GM23338 (cell line): ENCODE results near the gene CATSPERE. TPM values are rescaled to one million over a fixed set of nuclear protein-coding genes. Genes with fewer than 3 reads are reported as not detected.

Experiments used
- ATAC-seq: fragments of 200-7000 bp; cut with Tn5 transposase; 3 replicates; pipeline ENCODE4 v1.9.1; 2020
- DNase-seq: peaks from one replicate; pipeline ENCODE4 v3.0.0-alpha.2; 2015; ENCODE audit warnings: low spot score
- H2AFZ ChIP-seq: fragments of 200-600 bp; sonication (generic); 2 replicates; pipeline ENCODE4 v1.8.0; 2016; ENCODE audit warnings: antibody characterized with exemption, mild to moderate bottlenecking, moderate library complexity
- H3F3A ChIP-seq: fragments of 200-600 bp; sonication (generic); replicated peaks from 2 replicates; pipeline ENCODE4 v1.8.0; 2017; ENCODE audit warnings: antibody characterized with exemption, mixed run types, low read depth
- H3K27ac ChIP-seq: fragments of 200-600 bp; sonication (generic); 2 replicates; pipeline ENCODE4 v1.6.1; 2016; ENCODE audit warnings: low read depth
- H3K27me3 ChIP-seq: fragments of 200-600 bp; sonication (generic); 2 replicates; pipeline ENCODE4 v1.8.0; 2016; ENCODE audit warnings: mild to moderate bottlenecking, mixed run types, moderate library complexity; ENCODE audit not compliant: insufficient read depth
- H3K36me3 ChIP-seq: fragments of 200-600 bp; sonication (generic); 2 replicates; pipeline ENCODE4 v1.8.0; 2016; ENCODE audit warnings: mild to moderate bottlenecking; ENCODE audit not compliant: insufficient read depth
- H3K4me1 ChIP-seq: fragments of 200-600 bp; sonication (generic); 2 replicates; pipeline ENCODE4 v1.8.0; 2016; ENCODE audit warnings: mild to moderate bottlenecking, moderate library complexity; ENCODE audit not compliant: insufficient read depth
- H3K4me2 ChIP-seq: fragments of 200-600 bp; sonication (generic); 2 replicates; pipeline ENCODE4 v1.7.1; 2017; ENCODE audit warnings: mixed run types
- H3K4me3 ChIP-seq: fragments of 200-600 bp; sonication (generic); 2 replicates; pipeline ENCODE4 v1.6.1; 2016; ENCODE audit warnings: mixed run types
- H3K79me2 ChIP-seq: fragments of 200-600 bp; sonication (generic); replicated peaks from 2 replicates; pipeline ENCODE4 v1.8.0; 2017; ENCODE audit warnings: mild to moderate bottlenecking; ENCODE audit not compliant: insufficient read depth
- H3K9me2 ChIP-seq: fragments of 200-600 bp; sonication (generic); 2 replicates; pipeline ENCODE4 v1.8.0; 2017; ENCODE audit not compliant: insufficient read depth
- H4K20me1 ChIP-seq: fragments of 200-600 bp; sonication (generic); replicated peaks from 2 replicates; pipeline ENCODE4 v1.8.0; 2017; ENCODE audit warnings: mild to moderate bottlenecking; ENCODE audit not compliant: insufficient read depth
- H3K27ac Mint-ChIP-seq: 2 replicates; pipeline ENCODE4 v1.8.0; 2020; ENCODE audit warnings: inconsistent platforms, mild to moderate bottlenecking, moderate library complexity, mixed read lengths
- H3K27me3 Mint-ChIP-seq: 3 replicates; pipeline ENCODE4 v1.8.0; 2022; ENCODE audit warnings: low read depth, mild to moderate bottlenecking, moderate library complexity, mixed read lengths, inconsistent platforms; ENCODE audit not compliant: insufficient read depth, poor library complexity
- H3K36me3 Mint-ChIP-seq: 3 replicates; pipeline ENCODE4 v1.8.0; 2021; ENCODE audit warnings: low read depth, mild to moderate bottlenecking, inconsistent platforms, moderate library complexity, mixed read lengths
- H3K4me1 Mint-ChIP-seq: 3 replicates; pipeline ENCODE4 v1.8.0; 2020; ENCODE audit warnings: mild to moderate bottlenecking, inconsistent platforms, mixed read lengths
- H3K4me3 Mint-ChIP-seq: 3 replicates; pipeline ENCODE4 v1.8.0; 2021; ENCODE audit warnings: moderate library complexity, mild to moderate bottlenecking, inconsistent platforms, mixed read lengths
- H3K9me3 Mint-ChIP-seq: 3 replicates; pipeline ENCODE4 v1.8.0; 2020; ENCODE audit warnings: moderate library complexity, mild to moderate bottlenecking, inconsistent platforms, mixed read lengths
- CREB1 ChIP-seq: fragments of 250-450 bp; sonication (Bioruptor Pico); IDR thresholded peaks from 2 replicates; pipeline ENCODE4 v1.5.0; 2020; ENCODE audit warnings: low read depth, mild to moderate bottlenecking, moderate library complexity
- EZH2 ChIP-seq: fragments of 200-600 bp; sonication (generic); IDR thresholded peaks from one replicate; pipeline ENCODE4 v1.8.0; 2017; ENCODE audit warnings: antibody characterized with exemption, mild to moderate bottlenecking, low read depth; ENCODE audit not compliant: unreplicated experiment
- EZH2phosphoT487 ChIP-seq: fragments of 200-600 bp; sonication (generic); IDR thresholded peaks from one replicate; pipeline ENCODE4 v1.8.1; 2018; ENCODE audit warnings: antibody characterized with exemption; ENCODE audit not compliant: unreplicated experiment
- JUNB ChIP-seq: IDR thresholded peaks from one replicate; pipeline ENCODE4 v1.6.1; 2016; ENCODE audit warnings: antibody characterized with exemption; ENCODE audit not compliant: unreplicated experiment
- NANOG ChIP-seq: IDR thresholded peaks from 2 replicates; pipeline ENCODE4 v1.6.1; 2016; ENCODE audit warnings: antibody characterized with exemption, borderline replicate concordance
- POLR2AphosphoS5 ChIP-seq: IDR thresholded peaks from 2 replicates; pipeline ENCODE4 v1.6.1; 2016; ENCODE audit warnings: antibody characterized with exemption, low read depth
- STAT1 ChIP-seq: IDR thresholded peaks from one replicate; pipeline ENCODE4 v1.6.1; 2016; ENCODE audit warnings: antibody characterized with exemption; ENCODE audit not compliant: unreplicated experiment
- ZNF114 ChIP-seq: fragments of 250-450 bp; sonication (Bioruptor Pico); IDR thresholded peaks from 2 replicates; pipeline ENCODE4 v1.5.0; 2020; ENCODE audit warnings: mild to moderate bottlenecking, moderate library complexity
- ZNF331 ChIP-seq: fragments of 250-450 bp; sonication (Bioruptor Pico); IDR thresholded peaks from 2 replicates; pipeline ENCODE4 v1.5.0; 2020; ENCODE audit warnings: low read depth, mild to moderate bottlenecking, moderate library complexity
- polyA plus RNA-seq: library from polyadenylated mRNA; unstranded; fragments of >200 nt; fragmentation: Nextera tagmentation; extraction: Ambion mirVana; gene quantifications from 2 replicates; pipeline ENCODE4 v1.2.1, GENCODE V29; 2016
- total RNA-seq: library from RNA; depleted of rRNA; stranded (reverse); fragments of >200 nt; shearing (Covaris generic); gene quantifications from 2 replicates; pipeline ENCODE4 v1.2.3, GENCODE V29; 2014
- TF ChIP-seq, protein P1 (sequence below): IDR thresholded peaks from one replicate; pipeline ENCODE4 v1.6.1; 2018; ENCODE audit warnings: antibody characterized with exemption; ENCODE audit not compliant: unreplicated experiment
- TF ChIP-seq, protein P2 (sequence below): fragments of 250-450 bp; sonication (Bioruptor Pico); IDR thresholded peaks from 2 replicates; pipeline ENCODE4 v1.5.0; 2020; ENCODE audit warnings: mild to moderate bottlenecking, moderate library complexity
- TF ChIP-seq, protein P3 (sequence below), 2 experiments: fragments of 200-600 bp in 1 of 2; sonication (generic) in 1 of 2; conservative IDR thresholded peaks; 2 replicates each; pipeline versions ENCODE4 v1.5.1 to v1.6.1; 2016 to 2017; ENCODE audit warnings: antibody characterized with exemption in 2 of 2, low read depth in 2 of 2, mild to moderate bottlenecking in 2 of 2, moderate library complexity in 1 of 2
- TF ChIP-seq, protein P4 (sequence below): IDR thresholded peaks from 2 replicates; pipeline ENCODE4 v1.6.1; 2016; ENCODE audit warnings: antibody characterized with exemption

CATSPERE gene
- total and polyA plus RNA-seq, 2 experiments from 2014 or later: 0.70 TPM; not detected in 1

DNA sequence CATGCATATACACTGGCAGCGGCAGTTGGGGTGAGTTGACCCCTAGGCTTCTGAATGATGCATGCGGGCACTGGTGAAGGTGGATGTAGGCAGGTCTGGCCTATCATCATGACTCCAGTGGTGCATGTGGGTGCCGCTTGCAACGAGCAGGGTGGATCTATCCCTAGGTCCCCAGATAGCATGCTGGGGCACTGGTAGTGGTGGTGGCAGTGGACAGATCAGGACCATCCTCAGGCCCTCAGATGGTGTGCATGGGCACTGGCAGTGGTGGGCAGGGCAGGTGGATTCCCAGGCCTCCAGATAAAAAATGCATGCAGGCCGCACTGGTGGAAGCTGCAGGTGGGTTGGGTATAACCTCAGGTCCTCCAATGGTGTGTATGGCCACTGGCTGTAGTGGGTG, 52.4 kb downstream of the CATSPERE start:
- ATAC-seq: no peak
- Histone ChIP-seq H3K4me3 (no peak overlapping the region), H3K79me2 (no peaks in the 10 kb centered on the region), H3K4me2 (no peak overlapping the region), H3K36me3 (no peaks in the 10 kb centered on the region), H3K4me1 (no peaks in the 10 kb centered on the region), H3K27me3 (no peaks in the 10 kb centered on the region), H4K20me1 (no peaks in the 10 kb centered on the region), H3F3A (no peaks in the 10 kb centered on the region), H2AFZ (no peak overlapping the region), H3K27ac (no peak overlapping the region), H3K9me2 (no peaks in the 10 kb centered on the region)
- Mint-ChIP-seq H3K36me3 (no peaks in the 10 kb centered on the region), H3K9me3 (no peaks in the 10 kb centered on the region), H3K4me1 (no peaks in the 10 kb centered on the region), H3K27me3 (no peaks in the 10 kb centered on the region), H3K4me3 (no peak overlapping the region), H3K27ac (no peak overlapping the region)
- DNase-seq: no peak
- TF ChIP-seq ZNF331 (CRISPR knock-in tag) (no peak), ZNF114 (no peak), NANOG (no peak), JUNB (no peak), CREB1 (CRISPR knock-in tag) (no peak), EZH2 (no peak), POLR2AphosphoS5 (no peak), STAT1 (no peak), EZH2phosphoT487 (no peak)
- TF ChIP-seq, protein P1, sequence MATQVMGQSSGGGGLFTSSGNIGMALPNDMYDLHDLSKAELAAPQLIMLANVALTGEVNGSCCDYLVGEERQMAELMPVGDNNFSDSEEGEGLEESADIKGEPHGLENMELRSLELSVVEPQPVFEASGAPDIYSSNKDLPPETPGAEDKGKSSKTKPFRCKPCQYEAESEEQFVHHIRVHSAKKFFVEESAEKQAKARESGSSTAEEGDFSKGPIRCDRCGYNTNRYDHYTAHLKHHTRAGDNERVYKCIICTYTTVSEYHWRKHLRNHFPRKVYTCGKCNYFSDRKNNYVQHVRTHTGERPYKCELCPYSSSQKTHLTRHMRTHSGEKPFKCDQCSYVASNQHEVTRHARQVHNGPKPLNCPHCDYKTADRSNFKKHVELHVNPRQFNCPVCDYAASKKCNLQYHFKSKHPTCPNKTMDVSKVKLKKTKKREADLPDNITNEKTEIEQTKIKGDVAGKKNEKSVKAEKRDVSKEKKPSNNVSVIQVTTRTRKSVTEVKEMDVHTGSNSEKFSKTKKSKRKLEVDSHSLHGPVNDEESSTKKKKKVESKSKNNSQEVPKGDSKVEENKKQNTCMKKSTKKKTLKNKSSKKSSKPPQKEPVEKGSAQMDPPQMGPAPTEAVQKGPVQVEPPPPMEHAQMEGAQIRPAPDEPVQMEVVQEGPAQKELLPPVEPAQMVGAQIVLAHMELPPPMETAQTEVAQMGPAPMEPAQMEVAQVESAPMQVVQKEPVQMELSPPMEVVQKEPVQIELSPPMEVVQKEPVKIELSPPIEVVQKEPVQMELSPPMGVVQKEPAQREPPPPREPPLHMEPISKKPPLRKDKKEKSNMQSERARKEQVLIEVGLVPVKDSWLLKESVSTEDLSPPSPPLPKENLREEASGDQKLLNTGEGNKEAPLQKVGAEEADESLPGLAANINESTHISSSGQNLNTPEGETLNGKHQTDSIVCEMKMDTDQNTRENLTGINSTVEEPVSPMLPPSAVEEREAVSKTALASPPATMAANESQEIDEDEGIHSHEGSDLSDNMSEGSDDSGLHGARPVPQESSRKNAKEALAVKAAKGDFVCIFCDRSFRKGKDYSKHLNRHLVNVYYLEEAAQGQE: no peak
- TF ChIP-seq, protein P2, sequence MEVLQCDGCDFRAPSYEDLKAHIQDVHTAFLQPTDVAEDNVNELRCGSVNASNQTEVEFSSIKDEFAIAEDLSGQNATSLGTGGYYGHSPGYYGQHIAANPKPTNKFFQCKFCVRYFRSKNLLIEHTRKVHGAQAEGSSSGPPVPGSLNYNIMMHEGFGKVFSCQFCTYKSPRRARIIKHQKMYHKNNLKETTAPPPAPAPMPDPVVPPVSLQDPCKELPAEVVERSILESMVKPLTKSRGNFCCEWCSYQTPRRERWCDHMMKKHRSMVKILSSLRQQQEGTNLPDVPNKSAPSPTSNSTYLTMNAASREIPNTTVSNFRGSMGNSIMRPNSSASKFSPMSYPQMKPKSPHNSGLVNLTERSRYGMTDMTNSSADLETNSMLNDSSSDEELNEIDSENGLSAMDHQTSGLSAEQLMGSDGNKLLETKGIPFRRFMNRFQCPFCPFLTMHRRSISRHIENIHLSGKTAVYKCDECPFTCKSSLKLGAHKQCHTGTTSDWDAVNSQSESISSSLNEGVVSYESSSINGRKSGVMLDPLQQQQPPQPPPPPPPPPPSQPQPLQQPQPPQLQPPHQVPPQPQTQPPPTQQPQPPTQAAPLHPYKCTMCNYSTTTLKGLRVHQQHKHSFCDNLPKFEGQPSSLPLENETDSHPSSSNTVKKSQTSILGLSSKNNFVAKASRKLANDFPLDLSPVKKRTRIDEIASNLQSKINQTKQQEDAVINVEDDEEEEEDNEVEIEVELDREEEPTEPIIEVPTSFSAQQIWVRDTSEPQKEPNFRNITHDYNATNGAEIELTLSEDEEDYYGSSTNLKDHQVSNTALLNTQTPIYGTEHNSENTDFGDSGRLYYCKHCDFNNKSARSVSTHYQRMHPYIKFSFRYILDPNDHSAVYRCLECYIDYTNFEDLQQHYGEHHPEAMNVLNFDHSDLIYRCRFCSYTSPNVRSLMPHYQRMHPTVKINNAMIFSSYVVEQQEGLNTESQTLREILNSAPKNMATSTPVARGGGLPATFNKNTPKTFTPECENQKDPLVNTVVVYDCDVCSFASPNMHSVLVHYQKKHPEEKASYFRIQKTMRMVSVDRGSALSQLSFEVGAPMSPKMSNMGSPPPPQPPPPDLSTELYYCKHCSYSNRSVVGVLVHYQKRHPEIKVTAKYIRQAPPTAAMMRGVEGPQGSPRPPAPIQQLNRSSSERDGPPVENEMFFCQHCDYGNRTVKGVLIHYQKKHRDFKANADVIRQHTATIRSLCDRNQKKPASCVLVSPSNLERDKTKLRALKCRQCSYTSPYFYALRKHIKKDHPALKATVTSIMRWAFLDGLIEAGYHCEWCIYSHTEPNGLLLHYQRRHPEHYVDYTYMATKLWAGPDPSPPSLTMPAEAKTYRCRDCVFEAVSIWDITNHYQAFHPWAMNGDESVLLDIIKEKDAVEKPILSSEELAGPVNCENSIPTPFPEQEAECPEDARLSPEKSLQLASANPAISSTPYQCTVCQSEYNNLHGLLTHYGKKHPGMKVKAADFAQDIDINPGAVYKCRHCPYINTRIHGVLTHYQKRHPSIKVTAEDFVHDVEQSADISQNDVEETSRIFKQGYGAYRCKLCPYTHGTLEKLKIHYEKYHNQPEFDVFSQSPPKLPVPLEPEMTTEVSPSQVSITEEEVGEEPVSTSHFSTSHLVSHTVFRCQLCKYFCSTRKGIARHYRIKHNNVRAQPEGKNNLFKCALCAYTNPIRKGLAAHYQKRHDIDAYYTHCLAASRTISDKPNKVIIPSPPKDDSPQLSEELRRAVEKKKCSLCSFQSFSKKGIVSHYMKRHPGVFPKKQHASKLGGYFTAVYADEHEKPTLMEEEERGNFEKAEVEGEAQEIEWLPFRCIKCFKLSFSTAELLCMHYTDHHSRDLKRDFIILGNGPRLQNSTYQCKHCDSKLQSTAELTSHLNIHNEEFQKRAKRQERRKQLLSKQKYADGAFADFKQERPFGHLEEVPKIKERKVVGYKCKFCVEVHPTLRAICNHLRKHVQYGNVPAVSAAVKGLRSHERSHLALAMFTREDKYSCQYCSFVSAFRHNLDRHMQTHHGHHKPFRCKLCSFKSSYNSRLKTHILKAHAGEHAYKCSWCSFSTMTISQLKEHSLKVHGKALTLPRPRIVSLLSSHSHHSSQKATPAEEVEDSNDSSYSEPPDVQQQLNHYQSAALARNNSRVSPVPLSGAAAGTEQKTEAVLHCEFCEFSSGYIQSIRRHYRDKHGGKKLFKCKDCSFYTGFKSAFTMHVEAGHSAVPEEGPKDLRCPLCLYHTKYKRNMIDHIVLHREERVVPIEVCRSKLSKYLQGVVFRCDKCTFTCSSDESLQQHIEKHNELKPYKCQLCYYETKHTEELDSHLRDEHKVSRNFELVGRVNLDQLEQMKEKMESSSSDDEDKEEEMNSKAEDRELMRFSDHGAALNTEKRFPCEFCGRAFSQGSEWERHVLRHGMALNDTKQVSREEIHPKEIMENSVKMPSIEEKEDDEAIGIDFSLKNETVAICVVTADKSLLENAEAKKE (CRISPR knock-in tag): no peak
- TF ChIP-seq, protein P3, sequence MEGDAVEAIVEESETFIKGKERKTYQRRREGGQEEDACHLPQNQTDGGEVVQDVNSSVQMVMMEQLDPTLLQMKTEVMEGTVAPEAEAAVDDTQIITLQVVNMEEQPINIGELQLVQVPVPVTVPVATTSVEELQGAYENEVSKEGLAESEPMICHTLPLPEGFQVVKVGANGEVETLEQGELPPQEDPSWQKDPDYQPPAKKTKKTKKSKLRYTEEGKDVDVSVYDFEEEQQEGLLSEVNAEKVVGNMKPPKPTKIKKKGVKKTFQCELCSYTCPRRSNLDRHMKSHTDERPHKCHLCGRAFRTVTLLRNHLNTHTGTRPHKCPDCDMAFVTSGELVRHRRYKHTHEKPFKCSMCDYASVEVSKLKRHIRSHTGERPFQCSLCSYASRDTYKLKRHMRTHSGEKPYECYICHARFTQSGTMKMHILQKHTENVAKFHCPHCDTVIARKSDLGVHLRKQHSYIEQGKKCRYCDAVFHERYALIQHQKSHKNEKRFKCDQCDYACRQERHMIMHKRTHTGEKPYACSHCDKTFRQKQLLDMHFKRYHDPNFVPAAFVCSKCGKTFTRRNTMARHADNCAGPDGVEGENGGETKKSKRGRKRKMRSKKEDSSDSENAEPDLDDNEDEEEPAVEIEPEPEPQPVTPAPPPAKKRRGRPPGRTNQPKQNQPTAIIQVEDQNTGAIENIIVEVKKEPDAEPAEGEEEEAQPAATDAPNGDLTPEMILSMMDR (conservative IDR thresholded peaks at IDR 0.05; ENCODE audit: low read depth in 2 of 2): no peak
- TF ChIP-seq, protein P4, sequence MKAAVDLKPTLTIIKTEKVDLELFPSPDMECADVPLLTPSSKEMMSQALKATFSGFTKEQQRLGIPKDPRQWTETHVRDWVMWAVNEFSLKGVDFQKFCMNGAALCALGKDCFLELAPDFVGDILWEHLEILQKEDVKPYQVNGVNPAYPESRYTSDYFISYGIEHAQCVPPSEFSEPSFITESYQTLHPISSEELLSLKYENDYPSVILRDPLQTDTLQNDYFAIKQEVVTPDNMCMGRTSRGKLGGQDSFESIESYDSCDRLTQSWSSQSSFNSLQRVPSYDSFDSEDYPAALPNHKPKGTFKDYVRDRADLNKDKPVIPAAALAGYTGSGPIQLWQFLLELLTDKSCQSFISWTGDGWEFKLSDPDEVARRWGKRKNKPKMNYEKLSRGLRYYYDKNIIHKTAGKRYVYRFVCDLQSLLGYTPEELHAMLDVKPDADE: no peak
